Activated CD4-positive, alpha-beta T cell treated with anti-CD3 and anti-CD28 coated beads for 1 hour (primary cell): ENCODE results near the gene CRTC2.

Source experiments
- DNase-seq: peaks from one replicate; pipeline ENCODE4 v3.0.0-alpha.2; 2020

CRTC2 gene

DNA sequence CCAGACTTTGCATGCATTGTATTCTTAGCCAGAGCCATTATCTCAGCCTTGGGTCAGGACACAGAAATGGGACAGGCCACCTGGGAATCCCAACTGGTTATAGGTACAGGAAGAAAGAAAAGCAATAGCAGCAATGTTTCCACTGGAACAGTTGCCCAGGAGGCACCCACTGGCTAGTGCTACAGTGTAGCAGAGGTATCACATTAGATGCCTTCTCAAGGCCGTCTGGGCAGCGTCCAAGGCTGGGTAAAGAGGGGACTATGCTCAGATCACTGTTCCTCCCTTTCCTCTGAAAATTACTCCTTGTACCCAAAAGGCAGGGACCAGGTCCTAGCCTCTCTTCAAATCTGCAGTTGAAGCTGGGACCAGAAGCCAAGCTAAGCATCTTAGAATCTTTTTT lies 11.9 kb upstream of the CRTC2 start:
- DNase-seq = no peak

DNA sequence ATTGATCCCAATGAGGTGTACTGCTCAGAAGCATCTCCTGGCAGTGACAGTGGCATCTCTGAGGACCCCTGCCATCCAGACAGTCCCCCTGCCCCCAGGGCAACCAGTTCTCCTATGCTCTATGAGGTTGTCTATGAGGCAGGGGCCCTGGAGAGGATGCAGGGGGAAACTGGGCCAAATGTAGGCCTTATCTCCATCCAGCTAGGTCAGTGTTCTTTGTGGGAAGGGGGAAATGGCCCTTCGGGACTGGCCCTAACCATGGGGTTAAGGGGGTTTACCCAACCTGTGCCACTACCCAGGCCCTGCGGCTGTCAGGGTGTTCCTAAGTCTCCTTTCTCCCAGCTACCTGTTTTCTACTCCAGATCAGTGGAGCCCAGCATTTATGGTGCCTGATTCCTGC lies 10.6 kb upstream of the CRTC2 start:
- no peak for DNase-seq

DNA sequence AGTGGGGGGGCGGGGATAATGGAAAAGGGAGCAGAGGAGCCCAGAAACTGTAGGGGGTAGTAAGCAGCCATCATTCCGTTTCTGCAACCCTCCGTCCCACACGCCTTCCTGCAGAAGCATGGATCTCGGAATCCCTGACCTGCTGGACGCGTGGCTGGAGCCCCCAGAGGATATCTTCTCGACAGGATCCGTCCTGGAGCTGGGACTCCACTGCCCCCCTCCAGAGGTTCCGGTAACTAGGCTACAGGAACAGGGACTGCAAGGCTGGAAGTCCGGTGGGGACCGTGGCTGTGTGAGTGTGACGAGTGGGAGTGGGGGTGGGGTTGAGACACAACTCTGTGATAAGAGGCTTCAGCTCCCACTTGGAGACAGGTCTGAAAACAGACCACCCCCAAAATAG lies 10.0 kb upstream of the CRTC2 start:
- no peak for DNase-seq

DNA sequence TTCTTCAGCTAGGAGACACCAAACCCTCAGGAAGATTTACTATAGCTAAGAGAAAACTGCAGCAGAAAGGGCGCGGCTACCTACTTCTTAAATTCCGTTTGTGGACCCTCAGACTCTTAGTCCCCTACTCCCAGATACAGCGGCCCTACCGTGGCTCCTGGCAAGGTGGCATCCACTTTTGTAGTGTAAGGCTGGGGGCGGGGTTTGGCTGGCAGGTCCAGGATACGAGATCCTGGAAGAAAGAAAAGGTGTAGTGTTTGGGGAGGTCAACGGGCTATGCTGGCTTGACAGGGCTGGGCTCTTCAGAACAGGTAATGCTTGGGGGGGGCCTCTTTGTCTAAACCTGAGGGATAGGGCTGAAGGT lies 9.6 kb upstream of the CRTC2 start:
- DNase-seq = no peak

DNA sequence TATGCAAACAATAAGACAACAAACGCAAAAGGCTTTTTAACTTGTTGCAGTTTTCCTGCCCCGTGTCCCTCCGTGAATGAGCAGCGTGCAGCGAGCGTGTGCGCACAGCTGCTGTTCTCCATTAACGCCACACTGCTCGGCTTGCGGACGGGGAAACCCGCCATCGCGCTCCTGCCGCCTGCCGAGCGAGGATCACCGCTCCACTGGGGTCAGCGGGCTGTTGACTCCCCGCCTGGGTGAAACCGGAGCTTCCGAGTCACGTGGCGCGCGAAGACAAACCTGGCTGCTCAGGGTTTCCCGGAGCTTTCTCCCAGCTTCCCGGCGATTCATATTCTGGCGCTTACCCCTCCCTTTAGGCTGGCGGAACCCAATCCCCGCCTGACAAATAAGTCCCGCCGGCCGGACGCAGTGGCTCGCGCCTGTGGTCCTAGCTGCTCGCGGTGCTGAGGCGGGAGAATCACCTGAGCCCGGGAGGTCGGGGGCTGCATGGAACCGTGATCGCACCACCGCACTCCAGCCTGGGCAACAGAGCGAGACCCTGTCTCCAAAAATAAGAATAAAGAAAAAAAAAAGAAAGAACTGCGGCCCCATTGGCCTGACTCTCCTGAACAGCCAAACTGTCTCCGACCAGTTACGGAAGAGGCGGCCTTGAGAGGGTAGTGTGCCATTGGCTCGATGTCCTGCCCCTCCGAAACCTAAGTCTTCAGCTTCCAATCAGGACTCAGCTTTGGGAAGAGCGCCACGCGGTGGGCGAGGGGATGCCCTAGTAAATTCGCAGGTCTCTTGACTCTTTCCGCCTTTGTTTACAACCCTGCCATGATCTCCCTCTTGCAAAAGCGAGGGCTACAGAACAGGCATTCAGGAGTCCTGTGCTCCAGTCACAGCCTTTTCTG lies 8.9 kb upstream of the CRTC2 start, which contains the start of gene CREB3L4:
TSS of gene CREB3L4 (plus strand) at position 796 of the 893 bp plus-strand sequence. CDS start 624 bp downstream, outside the sequence.
- DNase-seq = peak; percentile 68

DNA sequence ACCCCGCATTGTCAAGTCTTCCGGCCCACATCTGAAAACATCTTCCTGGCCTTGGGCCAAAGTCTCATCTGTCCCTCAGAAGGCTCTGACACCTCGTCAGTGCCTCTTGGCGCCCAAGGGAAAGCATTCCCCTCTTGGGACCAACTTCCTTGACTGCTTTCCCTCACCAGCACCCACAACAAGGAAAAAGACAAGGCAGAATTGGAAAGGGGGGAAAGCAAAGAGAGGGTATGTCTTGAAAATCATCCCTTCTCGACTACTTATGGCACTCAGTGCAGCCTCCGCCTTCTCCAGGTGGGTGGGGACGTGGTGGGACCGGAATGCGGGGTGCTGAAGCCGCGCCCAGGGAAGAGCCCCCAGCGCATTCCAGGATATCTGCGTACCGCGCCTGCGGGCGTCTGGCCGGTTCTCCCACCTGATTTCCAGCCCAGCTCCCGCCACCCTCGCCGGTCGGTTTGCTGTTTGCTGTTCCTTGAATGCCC lies 5.5 kb upstream of the CRTC2 start:
- no peak for DNase-seq

DNA sequence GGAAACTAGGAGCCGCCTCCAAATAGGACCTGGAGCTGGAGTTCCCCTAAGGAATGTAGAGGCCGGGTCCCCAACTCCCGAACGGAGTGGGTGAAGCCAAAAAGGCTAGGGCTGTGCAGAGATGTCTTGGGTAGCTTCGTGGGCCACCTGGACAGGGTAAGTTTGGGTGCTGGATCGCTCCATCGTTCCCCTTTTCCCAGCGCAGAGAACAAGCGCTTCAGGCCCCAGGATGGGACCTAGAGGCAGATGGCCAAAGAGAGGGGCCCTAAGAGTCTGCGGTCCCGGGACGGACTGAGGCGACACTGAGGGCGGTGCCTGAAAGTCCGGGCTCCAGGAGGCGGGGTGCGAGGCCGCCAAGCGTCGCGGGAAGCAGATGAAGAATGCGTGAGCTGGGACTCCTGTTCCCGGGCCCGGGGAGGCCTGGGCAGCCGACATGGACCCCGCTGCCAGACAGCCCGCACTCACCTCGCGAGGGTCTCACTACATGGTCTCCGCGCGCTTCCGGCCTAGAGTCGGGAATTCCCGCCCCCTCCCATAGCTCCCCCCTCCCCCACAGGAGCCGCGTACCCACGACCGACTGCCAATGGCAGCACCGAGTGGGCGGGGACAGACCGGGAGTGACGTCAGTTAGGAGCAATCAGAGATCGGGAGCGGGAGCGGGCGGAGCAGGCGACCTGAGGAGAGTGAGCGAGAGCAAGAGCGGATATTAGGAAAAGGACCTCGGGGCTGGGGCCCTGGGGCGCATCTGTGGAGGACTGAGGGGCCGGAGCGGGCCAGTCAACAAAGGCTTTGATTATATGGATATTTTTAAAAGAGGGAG lies 4.8 kb upstream of the CRTC2 start, which contains the start of gene SLC39A1:
TSS of gene SLC39A1 (minus strand) at position 508 of the 820 bp plus-strand sequence. CDS start 822 bp downstream, outside the sequence.
- peak; percentile 86 for DNase-seq

DNA sequence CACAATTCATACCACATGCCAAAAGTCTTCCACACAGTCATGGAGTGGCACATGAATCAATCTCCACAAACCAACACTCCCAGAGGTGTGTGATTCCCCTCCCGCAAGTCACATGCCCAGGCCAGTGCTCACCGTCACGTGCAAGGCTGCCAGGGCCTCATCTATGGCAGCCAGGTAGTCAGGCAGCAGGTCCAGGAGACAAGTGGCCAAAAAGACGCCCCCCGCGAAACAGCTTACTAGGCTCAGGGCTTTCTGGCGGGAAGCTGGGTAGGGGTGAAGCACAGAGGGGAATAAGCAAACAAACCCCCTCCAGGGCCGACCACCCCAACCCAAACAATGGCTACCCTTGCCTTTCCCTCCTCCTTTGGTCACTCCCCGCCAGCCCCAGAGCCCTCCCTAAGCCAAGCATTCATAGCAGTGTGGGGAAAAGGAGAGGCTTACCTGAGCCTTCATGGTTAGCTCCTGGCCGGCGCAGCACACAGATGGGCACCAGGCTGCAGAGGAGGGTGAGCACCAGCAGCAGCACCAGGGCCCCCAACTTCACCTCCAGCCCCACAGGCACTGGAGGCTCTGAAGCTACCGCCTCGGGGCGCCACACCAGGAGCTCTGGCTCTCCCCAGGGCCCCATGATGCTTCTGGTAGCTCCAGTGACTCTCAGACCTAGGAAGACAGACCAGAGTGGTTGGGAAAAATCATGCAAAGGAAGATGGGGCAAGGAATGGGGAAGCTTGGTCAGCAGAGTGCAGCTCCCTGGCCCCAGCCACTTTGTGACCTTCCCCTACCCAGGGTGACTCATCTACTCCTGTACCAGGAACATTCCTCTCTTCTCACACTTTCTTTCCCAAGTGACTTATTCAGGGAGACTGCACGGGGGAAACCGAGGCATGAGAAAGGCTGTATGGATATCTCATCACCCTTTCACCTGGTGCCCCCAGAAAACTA lies 3.9 kb upstream of the CRTC2 start:
- no peak for DNase-seq

DNA sequence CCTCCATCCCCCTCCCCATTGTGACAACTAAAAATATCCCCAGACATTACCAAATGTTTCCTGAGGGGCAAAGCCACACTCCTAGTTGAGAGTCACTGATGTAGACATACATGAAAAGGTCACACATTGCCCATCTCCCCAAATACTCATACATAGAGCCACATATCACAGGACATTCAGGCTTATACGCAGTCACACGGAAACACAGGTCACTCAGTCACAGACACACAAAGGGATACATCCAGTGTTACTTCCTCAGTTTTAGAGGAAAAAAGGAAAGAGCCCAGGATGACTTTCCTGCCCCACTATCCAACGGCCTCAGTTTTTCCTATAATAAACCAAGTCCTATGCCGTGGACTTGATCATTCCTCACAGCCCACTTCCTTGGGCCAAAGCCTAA lies 3.0 kb upstream of the CRTC2 start:
- DNase-seq = no peak

DNA sequence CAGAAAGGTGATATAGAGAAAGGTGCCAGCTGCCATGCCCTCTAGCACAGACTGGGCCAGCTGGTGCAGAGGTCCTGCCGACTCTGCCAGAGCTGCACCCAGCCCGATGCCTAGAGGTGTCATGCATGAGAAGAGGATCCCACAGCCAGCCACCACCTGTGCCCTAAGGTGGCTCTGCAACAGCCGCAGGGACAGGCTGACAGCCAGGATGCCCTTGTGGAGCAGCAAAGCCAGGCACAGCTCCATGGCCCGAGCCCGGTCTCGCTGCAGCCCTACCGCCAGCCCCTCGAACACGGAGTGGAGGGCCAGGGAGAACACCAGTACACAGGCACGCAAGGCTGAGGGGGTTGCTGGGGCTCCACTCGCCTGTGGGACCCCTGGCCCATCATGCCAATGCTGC lies 1.8 kb upstream of the CRTC2 start:
- no peak for DNase-seq

DNA sequence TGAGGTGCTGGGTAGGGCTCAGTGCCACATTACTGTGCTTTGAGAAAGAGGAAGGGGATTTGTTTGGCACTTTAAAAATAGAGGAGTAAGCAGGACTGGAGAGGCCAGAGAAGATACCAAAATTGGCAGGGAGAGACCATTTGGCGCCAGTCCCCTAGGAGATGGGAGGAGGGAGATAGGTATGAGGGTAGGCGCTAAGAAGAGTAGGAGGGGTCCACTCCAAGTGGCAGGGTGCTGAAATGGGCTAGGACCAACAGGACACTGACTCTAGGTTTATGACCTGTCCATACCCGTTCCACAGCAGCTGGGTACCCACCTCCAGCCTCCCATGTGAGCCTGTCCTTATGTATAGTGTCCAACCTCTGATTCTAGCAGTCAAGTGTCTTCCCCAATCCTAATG lies 1.0 kb upstream of the CRTC2 start:
- DNase-seq = no peak

DNA sequence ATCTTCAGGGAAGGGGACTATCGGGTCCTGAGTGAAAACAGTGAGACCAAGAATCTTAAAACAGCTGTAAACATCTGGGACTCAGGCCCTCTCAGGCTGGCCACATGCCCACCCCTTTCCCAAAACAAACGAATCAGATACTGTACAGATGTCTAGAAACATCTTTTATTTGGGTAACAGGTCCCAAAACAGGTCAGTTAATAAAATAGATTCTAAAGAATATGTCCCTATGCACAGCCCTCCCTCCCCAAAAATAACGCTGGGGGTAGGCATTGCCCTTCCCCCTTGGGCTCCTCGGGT lies 499 bp upstream of the CRTC2 start:
- no peak for DNase-seq

DNA sequence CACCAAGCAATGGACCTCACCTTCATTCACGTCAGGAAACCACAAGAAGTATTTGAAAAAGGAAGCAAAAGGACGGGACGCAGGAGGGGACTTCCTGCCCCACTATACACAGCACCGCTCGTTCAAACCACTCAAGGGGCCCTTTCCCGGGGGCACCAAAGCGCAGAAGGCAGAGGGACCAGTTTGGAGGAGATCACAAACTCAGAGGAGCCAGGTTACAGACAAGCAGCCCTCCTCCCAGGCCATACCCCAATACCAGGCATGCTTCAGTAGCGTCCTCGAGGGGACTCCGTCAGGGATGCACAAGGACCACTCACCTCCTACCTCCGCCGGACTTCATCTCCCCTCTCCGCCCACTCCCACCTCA lies 685 bp downstream of the CRTC2 start:
- peak; percentile 15 for DNase-seq

DNA sequence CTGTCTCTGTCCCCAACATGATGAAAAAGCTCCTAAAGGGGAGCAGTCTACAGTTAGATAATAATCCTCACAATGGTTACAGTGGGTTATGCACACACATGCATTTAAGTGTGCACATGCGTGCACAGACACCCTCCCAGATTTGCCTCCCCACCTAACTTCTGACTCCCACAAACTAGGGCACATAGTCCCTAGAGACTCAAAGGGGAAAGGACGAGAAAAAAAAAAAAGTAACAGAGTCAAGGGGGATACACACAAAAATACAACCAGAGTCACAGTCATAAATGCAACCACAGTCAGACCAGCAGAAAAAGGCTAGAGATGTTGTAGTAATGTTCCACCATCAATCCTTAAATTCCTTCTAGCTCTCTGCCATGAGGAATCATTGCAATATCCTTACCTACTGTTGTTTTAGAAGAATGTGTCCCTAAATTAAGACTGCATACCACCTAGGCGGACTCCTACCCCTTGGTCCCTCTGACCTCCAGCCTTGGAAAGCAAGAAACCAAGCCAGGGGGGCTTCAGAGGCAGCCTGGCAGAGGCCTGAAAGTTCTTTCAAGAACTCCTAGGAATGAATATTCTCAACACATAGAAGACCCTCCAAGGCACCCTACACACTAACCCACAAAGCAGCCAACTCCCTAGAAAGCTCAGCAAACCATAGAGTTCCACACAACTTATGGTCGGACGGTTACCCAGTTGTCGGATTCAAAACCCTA lies 1.3 kb downstream of the CRTC2 start:
- DNase-seq = no peak

DNA sequence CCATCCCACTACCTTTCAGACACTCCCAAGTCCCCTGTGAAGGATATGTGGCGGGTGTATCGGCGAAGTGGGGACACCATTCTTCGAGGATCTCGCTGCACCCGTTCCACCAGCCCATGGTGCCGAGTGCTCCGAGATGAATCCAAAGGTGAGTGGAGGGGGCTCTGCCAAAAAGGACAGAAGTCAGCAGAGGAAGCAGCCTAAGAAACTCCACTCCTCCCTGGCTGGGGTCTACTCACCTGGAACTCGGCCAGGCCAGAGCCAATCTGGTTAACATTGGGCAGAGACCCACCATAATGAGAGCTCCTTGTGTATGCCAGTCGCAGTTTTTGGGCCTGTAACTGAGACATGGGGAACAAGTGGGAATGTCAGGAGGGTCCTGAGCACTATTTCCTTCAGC lies 3.6 kb downstream of the CRTC2 start:
- DNase-seq = no peak

DNA sequence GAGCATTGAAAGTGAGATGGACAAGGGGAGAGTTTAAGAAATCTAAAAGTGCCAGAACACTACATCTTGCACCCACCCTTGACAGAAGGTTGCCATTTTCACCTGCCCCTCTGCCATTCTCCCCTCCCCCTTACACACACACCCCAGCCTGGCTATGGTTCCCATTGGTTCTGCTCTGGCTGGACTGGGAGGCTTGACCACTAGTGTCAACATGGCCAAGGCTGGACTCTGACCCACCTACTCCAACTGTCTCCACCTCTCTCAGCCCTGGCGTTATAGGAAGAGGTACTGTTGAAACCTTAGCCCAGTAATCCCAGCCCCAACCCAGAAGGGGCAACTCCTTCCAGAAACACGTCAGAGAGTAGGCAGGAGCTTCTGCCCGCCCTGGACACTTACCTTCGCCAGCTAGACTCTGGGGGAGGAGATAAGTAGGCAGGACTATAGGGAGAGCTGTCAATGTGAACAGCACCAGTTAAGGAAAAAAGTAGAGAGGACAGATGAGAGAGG lies 4.5 kb downstream of the CRTC2 start:
- no peak for DNase-seq

DNA sequence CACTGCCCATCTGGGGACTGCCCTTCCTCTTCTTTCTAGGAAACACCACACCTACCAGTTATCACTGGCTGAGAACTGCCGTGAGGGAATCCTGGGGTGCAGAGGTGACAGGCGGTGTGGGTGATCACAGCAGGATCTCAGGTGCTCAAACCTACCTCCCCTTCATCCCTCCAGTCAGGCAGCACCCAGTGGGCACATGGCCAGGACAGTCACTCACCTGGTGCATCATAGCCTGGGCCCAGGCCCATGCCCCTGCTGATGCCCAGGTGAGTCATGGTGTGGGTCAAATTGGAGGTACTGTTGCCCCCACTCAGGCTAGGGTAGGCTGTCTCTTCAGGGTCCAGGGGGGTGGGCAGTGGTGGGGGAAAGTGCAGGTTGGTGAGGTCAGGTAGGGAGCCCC lies 6.6 kb downstream of the CRTC2 start:
- no peak for DNase-seq

DNA sequence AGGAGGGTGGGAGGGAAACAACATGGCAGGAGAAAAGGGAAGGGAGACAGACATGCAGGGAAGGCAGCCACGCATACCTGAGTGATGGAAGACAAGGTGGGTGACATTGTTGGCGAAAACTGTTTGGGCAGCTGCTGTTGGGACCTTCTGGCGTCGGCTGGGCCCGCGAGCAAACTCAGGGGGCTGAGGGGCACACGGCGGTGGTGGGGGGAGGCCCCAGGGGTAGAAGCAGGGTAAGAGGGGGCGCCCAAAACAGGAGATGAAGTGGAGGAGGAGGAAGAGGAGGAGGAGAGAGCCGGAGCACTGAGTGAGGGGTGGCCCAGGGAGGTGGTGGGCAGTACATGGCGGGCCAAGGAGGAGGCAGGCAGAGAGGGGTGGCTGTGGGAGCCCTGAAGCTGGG lies 7.2 kb downstream of the CRTC2 start:
- DNase-seq = no peak

DNA sequence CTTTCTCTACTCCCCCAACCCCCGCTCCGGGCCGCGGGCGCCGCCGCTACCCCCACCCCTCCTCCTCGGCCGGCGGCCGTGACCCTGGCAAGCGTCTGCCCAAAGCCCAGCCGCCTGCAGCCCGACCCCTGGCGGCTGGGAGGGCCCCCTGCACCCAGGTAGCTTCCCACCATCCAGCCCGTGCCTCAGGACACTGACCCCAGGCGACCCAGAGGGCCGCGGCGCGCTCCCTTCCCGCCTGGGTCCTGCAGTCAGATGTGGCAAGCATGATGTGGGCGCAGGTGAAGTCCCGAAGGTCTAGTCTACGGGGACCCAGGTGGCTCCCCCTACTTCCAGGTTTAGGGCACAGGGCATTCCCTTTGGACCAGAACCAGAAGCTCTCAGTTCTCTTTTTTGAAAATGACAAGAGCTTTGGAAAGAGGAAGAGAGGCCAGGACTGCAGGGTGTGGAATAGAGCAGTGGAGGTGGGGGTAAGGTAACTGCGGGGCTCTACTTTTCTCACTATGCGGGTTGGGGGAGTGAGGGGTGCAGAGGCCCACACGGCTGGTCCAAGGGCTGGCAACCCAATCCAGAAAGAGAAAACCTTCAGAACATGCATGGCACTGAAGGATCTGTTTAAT lies 11.7 kb downstream of the CRTC2 start, which contains the start of gene DENND4B:
TSS of gene DENND4B (minus strand) at position 97 of the 620 bp plus-strand sequence. CDS start 2,344 bp downstream, outside the sequence.
- DNase-seq = peak; percentile 64

DNA sequence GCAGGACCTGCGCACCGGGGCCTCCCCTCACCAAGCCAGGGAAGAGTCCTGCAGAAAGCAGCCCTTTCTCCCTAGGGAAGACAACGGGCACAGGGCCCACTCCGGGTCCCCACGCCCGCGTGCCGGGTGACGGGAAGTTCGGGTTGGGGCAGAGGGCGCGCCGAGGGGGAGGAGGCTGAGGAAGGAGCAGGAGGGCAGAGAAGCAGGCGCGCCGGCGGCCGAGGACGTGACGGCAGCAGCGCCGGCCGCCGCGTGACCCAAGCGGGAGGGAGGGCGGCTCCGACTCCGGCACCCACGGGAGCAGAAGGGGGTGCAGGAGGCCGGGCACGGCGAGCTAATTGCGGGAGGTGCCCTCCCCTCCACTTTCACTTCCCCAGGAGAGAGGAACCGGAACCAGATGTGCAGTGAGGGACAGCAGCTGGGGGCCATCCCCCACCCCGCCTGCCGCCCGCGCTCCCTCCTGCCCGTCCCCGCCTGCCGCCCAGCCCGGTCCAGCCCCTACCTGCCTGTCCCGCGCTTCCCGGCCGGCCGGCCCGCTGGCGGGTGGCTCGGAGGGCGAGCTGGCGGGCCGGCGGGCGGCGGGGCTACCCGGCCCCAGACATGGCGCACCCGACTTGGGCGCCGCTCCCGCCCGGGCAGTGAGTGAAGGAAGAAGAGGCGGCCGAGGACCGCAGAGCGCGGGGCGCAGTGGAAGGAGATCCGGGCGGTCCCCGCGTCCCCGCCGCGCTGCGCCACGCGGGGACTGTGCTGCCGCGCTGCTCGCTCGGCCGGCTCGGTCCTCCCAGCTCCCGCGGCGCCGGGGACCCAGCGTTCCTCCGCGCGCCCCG lies 12.4 kb downstream of the CRTC2 start:
- DNase-seq = peak; percentile 56
